ENCODE data around the gene HOXB6. TPM values are rescaled to one million over a fixed set of nuclear protein-coding genes. Genes with fewer than 3 reads are reported as not detected.

The HOXB6 gene
- total RNA-seq, 1 experiment from 2014 or later, result 19.8 TPM

DNA sequence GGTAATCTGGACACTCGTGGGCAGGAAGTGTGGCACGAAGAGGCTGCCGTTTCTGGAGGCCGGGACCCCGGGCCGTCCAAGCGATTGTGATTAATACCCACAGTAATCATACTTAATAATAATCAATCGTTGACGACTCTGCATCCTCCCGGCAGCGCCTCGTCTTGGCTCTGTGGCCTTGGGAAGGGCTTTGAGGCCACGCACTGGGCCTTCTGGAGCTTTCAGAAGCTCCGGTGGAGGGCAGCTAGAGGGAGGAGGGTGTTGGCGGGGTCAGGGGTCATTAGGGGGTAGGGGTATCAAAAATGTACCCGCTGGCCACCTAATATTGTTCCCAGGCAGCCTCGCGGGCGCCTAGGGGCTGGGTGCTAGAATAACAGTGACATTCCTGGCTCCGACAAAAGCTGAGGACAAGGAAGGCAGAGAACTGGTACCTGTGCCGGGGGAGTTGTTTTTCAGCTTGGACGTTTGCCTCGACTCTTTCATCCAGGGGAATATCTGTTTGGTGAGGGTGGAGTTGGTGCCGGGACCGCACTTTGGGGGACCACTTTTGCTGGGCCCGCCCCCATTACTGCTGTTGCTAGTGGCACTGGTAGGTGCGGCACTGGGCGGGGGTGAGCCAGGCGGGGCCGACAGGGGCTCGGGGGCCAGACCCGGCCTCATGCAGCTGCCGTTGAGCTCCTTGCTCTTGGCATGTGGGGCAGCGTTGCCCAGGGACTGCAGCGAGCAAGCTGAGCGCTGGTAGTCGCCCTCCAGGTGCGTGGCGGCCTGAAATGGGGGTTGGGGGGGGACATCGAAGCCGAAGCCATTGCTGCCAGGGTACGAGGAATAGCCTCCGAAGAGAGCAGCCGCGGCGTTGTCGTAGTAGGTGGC is 53.0 kb downstream of the HOXB6 start:
- Histone ChIP-seq H3K4me3 (ENCODE audit: low read depth, low read length, poor library complexity, severe bottlenecking) (no peak overlapping the region), H3K9me3 (ENCODE audit: low read depth, low read length, poor library complexity, severe bottlenecking) (no peaks in the 10 kb centered on the region), H3K36me3 (ENCODE audit: insufficient read depth, low read length, poor library complexity, severe bottlenecking) (peaks cover 28% of the 10 kb centered on the region), H3K27ac (ENCODE audit: low read depth, low read length, poor library complexity, severe bottlenecking) (peak overlapping the region; percentile 29), H3K4me1 (ENCODE audit: insufficient read depth, low read length, poor library complexity, severe bottlenecking) (peaks cover 55% of the 10 kb centered on the region), H3K27me3 (replicated peaks; ENCODE audit: insufficient read depth, low read depth, low read length, poor library complexity) (no peaks in the 10 kb centered on the region)
- ChIA-PET CTCF (no interaction called here), POLR2A (ENCODE audit: low non-redundant PET) (no interaction called here)
- intact Hi-C loops (cut with micrococcal nuclease; ENCODE audit: unreplicated experiment), result no loop called here
- no TSS peak for BruUV-seq (replicated peaks)
- no peak for DNase-seq (ENCODE audit: low spot score)
- TF ChIP-seq, protein P1, sequence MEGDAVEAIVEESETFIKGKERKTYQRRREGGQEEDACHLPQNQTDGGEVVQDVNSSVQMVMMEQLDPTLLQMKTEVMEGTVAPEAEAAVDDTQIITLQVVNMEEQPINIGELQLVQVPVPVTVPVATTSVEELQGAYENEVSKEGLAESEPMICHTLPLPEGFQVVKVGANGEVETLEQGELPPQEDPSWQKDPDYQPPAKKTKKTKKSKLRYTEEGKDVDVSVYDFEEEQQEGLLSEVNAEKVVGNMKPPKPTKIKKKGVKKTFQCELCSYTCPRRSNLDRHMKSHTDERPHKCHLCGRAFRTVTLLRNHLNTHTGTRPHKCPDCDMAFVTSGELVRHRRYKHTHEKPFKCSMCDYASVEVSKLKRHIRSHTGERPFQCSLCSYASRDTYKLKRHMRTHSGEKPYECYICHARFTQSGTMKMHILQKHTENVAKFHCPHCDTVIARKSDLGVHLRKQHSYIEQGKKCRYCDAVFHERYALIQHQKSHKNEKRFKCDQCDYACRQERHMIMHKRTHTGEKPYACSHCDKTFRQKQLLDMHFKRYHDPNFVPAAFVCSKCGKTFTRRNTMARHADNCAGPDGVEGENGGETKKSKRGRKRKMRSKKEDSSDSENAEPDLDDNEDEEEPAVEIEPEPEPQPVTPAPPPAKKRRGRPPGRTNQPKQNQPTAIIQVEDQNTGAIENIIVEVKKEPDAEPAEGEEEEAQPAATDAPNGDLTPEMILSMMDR (conservative IDR thresholded peaks at IDR 0.05; ENCODE audit: low read depth, low read length), result no peak
- TF ChIP-seq EZH2 (IDR thresholded peaks at IDR 0.05; ENCODE audit: borderline replicate concordance, low read depth, low read length, poor library complexity, severe bottlenecking), result no peak

DNA sequence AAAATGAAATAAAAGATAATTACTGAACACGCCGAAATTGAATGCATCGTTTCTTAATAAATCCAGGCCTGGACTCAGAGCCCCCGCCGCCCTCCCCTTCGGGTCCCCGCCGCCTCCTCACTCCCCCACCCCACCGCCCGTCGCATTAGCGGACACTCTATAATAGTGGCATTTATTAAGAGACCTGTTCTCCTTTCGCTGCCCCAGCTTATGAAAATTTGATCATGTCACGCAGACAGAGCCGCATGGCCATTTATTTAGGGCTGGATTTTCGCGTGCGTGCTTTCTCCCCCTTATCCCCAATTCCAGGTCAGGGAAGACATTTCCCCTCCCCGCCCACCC is 53.6 kb downstream of the HOXB6 start:
- ChIA-PET POLR2A (ENCODE audit: low non-redundant PET) (no interaction called here), CTCF (no interaction called here)
- no peak for TF ChIP-seq EZH2 (IDR thresholded peaks at IDR 0.05; ENCODE audit: borderline replicate concordance, low read depth, low read length, poor library complexity, severe bottlenecking)
- no peaks in the 10 kb centered on the region for H3K9me3 ChIP-seq (ENCODE audit: low read depth, low read length, poor library complexity, severe bottlenecking)
- intact Hi-C loops (cut with micrococcal nuclease; ENCODE audit: unreplicated experiment), result no loop called here
- peaks cover 55% of the 10 kb centered on the region for H3K4me1 ChIP-seq (ENCODE audit: insufficient read depth, low read length, poor library complexity, severe bottlenecking)
- H3K36me3 ChIP-seq (ENCODE audit: insufficient read depth, low read length, poor library complexity, severe bottlenecking), result peaks cover 28% of the 10 kb centered on the region
- no peak overlapping the region for H3K27ac ChIP-seq (ENCODE audit: low read depth, low read length, poor library complexity, severe bottlenecking)
- no TSS peak for BruUV-seq (replicated peaks)
- no peak overlapping the region for H3K4me3 ChIP-seq (ENCODE audit: low read depth, low read length, poor library complexity, severe bottlenecking)
- no peak for DNase-seq (ENCODE audit: low spot score)
- no peaks in the 10 kb centered on the region for H3K27me3 ChIP-seq (replicated peaks; ENCODE audit: insufficient read depth, low read depth, low read length, poor library complexity)

DNA sequence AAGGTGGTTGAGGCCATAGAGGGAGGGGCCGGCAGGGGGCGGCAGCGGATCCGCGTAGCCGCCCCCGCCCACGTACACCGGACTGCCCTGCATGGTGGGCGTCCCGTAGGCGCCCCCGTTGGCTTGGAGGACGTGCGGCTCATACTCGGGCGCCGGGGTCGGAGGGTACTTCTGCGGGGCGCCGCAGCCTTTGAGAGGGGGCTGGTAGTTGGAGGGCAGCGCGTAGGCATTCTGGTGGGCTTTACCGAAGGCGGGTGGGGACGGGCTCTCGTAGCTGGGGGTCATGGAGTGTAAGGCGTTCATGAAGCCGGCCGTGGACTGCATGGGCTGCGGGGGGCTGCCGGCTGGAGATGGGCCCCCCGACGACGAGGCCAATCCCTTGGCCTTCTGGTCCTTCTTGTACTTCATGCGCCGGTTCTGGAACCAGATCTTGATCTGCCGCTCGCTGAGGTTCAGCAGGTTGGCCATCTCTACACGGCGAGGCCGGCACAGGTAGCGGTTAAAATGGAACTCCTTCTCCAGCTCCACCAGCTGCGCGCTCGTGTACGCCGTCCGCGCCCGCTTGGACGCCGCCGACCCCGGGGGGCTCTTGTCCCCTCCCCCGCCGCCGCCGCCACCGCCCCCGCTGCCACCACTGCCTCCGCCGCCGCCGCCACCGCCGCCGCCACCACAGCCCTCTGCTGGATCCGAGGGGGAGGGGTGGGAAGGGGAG is 54.1 kb downstream of the HOXB6 start:
- H3K36me3 ChIP-seq (ENCODE audit: insufficient read depth, low read length, poor library complexity, severe bottlenecking), result peaks cover 28% of the 10 kb centered on the region
- no peak overlapping the region for H3K27ac ChIP-seq (ENCODE audit: low read depth, low read length, poor library complexity, severe bottlenecking)

More for the DNA sequence above, 54.1 kb downstream of the HOXB6 start:
- TF ChIP-seq, protein P1 (conservative IDR thresholded peaks at IDR 0.05; ENCODE audit: low read depth, low read length), result no peak
- no peak for TF ChIP-seq EZH2 (IDR thresholded peaks at IDR 0.05; ENCODE audit: borderline replicate concordance, low read depth, low read length, poor library complexity, severe bottlenecking)
- POLR2A ChIA-PET (ENCODE audit: low non-redundant PET), result no interaction called here
- Histone ChIP-seq H3K4me1 (ENCODE audit: insufficient read depth, low read length, poor library complexity, severe bottlenecking) (peaks cover 55% of the 10 kb centered on the region), H3K4me3 (ENCODE audit: low read depth, low read length, poor library complexity, severe bottlenecking) (no peak overlapping the region), H3K27me3 (replicated peaks; ENCODE audit: insufficient read depth, low read depth, low read length, poor library complexity) (no peaks in the 10 kb centered on the region), H3K9me3 (ENCODE audit: low read depth, low read length, poor library complexity, severe bottlenecking) (no peaks in the 10 kb centered on the region)
- intact Hi-C loops (cut with micrococcal nuclease; ENCODE audit: unreplicated experiment), result no loop called here
- no peak for DNase-seq (ENCODE audit: low spot score)
- CTCF ChIA-PET, result no interaction called here
- no TSS peak for BruUV-seq (replicated peaks)
